NCI-H187 (cell line): ENCODE measurements around the gene ATG13.

ENCODE experiments used
- DNase-seq, 2 experiments: peaks; one replicate each; lab custom pipeline; 2025; lab: John Stamatoyannopoulos, UW

ATG13 gene

DNA sequence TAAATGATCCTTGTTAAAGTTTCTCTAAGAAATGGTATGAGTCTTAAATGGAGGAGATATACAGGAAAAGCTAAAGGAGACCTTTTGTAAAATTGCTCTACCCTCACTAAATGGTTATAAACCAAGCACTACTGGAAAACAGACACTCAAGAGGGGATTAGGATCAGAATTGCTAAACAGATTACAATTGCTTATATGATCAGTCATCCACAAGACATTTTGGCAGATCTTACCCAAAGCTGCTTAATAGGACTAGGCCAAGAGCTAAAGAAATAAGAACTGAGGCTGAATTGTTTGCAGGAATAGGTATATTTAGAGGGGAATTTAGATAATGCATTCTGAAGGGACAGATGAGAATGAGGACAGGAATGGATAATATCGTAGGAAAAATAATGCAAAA lies 9.8 kb upstream of the ATG13 start:
- DNase-seq, result no peak

DNA sequence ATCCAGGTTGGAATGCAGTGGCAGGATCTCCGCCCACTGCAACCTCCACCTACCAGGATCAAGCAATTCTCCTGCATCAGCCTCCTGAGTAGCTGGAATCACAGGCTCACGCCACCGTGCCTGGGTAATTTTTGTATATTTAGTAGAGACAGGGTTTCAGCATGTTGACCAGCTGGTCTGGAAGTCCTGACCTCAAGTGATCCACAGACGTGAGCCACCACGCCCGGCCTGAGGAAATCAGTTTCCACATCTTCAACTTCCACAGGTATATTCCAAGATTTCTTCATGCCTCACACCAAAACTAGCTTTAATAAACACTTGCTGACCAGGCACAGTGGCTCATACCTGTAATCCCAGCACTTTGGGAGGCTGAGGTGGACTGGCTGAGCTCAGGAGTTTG lies 8.0 kb upstream of the ATG13 start:
- DNase-seq, result no peak

DNA sequence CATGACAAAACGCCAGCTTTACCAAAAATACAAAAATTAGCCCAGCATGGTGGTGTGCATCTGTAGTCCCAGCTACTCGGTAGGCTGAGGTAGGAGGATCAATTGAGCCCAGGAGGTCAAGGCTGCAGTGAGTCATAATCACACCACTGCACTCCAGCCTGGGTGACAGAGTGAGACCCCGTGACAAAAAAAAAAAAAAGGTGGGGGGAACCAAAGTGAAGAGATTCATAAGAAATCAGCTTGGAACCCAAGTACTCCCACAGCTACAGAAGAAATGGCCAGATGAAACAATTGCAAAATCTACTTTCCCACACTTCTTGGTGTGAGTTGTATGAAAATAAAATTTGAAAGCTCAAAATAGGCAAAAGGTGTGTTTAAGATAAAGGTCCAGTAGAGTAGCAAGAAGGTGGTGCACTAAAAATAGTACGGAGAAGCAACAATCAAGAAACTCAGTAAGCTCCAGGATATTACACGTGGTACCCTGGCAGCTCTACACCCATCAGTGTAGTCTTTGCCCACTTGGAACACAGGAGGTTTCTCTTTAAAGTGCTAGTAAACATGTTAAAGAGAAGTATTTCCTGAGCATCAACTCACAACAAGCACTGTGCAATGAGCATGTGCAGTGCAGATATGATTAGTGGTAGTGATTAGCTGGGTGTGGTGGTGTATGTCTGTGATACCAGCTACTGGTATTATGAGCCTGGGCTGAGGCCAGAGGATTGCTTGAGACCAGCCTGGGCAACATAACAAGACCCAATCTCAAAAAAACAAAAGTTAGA lies 5.6 kb upstream of the ATG13 start:
- no peak for DNase-seq

DNA sequence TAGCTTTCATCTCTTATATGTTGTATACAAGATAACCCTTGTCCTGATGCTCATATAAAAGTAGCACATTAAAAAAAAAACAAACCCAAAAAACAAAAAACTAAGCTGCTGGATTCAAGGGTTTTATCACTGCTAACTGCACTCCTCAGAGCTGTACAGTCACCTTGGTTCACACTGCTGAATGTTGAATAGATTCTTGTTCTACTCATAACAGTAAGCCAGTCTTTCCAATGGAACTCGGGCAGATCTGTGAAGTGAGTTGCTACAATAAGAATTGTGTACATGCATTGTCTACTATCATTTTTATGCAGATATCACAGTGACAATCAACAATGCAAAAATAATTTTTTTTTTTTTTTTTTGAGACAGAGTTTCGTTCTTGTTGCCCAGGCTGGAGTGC lies 5.0 kb upstream of the ATG13 start:
- DNase-seq, result no peak

DNA sequence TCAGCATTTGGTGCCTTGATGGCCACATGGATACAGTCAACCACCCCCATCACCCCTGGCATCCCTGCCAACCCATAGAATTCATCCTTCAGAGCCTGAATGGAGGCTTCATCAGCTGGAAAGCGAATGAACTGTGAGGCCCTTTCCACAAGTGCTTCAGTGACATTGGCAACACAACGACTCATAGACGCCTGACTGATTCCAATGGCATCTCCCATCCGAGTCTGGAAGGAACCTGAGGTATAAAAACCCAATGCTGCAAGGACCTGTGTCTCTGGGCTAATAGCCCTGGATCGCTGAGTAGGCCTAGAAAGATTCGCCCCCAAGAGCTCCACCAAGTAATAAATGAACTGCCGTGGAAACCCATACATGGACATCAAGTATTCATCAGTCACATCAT lies 1.6 kb upstream of the ATG13 start:
- no peak for DNase-seq

DNA sequence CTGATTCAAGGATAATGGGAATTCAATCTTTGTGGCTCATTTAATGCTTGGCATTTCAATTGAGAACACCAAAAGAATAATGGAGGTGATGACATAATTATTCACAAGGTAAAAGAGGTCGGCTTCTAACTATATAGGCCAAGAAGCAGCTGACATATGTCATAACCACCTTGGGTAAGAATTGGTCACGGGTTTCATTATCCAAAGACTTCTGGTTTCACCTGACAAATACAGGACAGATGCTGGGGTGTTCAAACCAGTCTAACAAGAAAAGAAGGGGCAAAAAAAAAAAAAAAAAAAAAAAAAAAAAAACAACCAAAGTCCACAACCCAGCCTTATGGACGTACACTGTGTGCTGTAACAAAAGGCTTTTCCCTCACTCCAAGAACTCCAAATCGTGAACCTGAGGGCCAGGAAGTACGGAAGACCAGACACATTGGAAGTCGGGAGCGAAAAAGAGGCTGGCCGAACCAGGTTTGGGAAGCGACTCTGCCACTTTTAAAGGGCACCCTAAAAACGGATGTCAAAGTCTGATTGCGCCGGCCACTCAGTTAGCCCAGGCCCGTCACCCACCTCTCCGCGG lies 711 bp upstream of the ATG13 start:
- DNase-seq, result no peak

DNA sequence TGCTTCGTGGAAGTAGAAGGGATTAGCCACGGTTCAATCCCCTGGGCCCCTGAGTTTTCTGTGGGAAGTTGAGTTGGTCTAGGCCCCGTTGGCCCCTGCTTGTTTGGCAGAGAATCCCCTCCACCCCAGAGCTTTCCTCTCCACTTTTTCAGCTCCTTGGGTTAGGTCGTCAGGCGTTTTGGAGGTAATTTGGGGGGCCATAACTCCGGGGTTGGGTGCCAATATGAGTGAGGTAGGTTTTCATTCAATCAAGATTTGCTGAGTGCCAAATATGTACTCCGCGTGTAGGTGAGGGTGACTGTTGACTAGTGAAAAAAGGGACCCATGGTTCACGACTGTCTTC lies 590 bp downstream of the ATG13 start:
- no peak for DNase-seq

DNA sequence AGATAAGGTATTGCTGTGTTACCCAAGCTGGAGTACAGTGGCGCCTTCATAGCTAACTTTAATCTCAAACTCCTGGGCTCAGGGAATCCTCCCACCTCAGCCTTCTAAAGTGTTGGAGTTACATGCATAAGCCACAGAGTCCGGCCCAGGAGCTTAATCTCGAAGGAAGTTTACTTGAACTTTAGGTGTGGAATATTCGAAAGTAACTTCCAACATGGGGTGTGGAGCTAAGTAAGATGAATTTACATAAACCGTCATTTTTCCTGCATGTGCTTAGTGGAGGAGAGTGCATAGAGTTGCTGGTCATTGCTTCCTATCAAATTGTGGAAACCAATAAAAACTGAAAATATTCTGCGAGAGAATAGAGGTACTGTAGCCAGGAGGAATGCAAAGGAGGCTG lies 1.5 kb downstream of the ATG13 start:
- DNase-seq, result no peak

DNA sequence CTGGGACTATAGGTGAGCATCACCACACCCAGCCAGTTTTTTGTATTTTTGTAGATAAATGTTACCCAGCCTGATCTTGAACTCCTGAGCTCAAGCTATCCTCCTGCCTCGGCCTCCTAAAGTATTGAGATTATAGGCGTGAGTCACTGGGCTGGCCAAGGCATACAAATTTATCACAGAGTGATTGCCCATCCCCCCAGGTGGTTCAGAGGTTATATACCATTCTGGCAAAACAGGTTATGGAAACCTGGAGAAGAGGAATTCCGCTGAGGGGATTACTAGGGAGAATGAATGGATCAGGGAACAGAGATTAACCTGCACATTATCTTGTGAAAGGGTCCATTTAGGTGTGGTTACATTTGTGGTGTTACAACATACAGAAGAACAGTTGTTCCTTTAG lies 8.1 kb downstream of the ATG13 start:
- no peak for DNase-seq

DNA sequence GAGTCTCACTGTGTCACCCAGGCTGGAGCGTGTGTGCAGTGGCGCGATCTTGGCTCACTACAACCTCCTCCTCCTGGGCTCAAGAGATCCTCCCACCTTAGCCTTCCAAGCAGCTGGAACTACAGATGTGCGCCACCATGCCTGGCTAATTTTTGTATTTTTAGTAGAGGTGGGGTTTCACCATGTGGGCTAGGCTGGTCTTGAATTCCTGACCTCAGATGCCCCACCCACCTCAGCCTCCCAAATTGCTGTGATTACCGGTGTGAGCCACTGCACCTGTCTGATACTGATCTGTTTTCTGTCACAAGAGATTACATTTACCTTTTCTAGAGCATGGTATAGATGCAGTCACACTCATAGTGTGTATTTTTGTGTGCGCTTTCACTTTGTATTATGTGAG lies 11.6 kb downstream of the ATG13 start:
- DNase-seq, result no peak

DNA sequence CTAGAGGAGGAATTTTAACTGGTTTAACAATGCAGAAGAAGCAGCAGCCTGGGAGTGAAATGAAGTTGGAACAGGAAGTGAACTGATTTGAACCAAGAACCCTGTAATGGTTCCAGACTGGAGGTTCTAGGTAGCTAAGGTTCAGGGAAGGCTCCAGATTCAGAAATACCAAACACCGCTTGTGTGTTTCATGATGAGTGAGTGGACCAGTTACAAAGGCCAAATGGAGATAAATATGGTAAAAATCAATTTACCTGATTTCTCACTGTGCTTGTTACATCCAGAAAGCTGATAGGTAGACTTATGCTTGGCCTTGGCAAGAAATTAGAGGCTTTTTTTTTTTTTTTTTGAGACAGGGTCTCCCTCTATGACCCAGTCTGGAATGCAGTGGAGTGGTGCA lies 12.9 kb downstream of the ATG13 start:
- no peak for DNase-seq

DNA sequence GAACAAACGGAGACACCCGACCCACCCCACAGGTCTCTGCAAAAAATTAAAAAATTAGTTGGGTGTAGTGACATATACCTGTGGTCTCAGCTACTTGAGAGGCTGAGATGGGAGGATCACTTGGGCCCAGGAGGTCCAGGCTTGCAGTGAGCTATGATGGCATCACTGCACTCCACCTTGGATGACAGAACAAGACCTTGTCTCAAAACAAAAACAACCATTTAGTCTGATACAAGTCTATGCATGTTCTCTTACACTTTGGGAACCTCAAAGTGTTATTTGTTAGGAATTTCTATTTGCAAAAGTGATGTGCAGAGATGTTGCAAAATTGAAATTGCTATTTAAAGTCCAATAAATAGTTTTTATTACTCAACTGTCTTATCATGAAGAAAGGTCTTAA lies 14.3 kb downstream of the ATG13 start:
- no peak for DNase-seq

DNA sequence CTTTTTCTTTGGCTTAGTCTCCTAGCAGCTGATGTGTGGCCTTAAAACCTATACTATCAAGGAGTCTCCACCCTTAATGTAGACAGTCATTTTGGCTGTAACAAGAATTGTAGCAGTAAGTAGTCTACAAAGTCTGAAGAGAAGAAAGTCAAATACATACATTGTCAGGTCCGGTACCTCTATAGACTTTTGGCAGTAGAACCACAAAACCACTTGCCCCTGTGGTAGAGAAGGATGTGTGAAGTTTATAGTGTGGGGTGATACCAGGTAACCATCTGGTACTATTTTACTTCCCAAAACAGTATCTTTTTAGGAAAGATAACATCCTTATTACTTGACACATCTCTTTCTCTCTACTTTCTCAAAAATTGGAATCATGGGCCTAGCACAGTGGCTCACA lies 15.1 kb downstream of the ATG13 start:
- no peak for DNase-seq

DNA sequence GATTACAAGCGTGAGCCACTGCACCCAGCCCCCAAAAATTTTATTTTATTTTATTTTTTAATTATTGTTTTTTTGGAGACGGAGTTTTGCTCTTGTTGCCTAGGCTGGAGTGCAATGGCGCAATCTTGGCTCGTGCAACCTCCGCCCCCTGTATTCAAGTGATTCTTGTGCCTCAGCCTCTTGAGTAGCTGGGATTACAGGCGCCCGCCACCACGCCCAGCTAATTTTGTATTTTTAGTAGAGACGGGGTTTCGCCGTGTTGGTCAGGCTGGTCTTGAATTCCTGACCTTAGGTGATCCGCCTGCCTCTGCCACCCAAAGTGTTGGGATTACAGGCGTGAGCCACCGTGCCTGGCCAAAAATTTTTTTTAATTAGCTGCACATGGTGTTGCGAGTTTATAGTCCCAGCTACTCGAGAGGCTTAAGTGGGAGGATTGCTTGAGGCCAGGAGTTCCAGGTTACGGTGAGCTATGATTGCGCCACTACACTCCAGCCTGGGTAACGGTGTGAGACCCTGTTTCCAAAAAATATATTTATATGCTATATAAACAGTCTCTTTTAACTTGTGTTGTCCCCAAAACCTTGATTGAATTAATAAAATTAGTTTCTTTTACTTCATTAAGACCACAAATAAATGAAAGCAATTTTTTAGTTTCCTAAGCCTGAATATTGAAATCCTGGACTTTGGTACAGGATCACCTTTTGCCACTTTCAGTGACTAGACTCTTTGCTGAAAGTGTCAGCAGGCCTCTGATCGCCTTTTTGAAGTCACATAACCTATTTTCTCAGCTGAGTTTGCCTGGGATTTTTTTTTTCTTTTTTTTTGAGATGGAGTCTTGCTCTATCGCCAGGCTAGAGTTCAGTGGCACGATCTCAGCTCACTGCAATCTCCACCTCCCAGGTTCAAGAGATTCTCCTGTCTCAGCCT lies 16.2 kb downstream of the ATG13 start:
- DNase-seq, result no peak

DNA sequence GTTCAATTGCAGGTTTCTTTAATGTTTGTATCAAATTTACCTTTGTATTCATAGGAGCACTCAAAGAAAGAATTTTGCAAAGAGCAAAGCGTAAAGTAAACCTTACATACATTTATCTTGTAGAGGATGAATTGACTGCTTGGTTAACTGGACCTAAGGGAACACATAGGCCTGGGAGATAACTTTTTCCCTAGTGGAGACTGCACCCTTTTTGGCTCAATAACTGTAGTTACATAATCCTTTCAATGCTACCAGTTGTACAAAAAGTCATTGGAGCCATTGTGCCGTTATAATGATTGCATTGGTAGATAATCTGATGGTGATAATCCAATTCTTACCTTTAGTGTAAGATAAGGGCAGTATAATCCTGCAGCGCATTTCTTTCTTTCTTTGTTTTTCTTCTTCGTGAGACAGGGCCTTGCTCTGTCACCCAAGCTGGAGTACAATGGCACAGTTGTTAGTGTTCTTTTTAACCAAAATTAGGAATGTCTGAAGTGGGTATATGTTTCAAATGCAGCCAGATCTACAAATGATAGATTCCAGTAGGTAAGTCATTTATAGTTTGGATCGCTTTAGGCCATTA lies 18.3 kb downstream of the ATG13 start:
- DNase-seq, result no peak

DNA sequence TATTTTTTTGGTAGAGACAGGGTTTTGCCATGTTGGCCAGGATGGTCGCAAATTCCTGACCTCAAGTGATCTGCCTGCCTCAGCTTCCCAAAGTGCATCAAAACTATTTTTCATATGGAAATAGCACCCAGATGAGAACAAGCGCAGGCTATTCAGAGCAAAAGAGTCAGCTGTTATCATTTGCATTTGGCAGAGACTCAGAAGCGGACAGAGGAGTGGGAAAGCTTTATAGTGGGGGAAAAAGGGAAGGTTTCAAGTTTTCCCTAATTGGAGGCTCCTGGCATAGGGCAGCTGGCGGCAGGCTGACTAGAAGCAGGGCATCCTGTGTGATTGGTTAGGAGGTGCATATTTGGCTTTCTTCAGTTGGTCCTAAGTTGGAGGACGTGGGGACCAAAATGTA lies 20.2 kb downstream of the ATG13 start:
- no peak for DNase-seq

DNA sequence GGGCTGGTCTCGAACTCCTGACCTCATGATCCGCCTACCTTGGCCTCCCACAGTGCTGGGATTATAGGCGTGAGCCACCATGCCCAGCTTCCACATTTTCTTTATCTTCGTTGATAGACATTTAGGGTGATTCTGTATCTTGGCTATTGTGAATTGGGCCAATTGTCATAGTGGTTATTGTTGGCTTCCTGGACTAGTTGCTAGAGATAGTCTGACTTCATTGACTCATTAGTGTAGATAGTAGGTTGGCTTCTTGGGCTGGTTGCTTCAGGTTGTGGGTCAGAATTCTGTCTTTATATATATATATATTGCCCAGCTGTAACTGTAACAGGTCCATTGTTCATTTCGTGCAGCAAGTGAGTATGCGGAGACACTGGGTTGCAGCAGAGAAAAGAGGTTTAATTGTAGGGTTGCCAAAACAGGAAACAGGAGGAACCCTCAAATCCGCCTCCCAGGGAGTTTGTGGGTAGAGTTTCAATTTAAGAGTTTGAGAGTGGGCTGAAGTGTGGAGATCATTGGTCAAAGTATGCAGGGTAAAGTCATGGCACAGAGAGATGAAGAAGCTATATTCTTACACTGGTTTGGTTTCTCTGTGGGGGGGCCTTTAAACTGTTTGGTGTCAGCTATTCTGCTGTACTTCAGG lies 22.0 kb downstream of the ATG13 start:
- no peak for DNase-seq

DNA sequence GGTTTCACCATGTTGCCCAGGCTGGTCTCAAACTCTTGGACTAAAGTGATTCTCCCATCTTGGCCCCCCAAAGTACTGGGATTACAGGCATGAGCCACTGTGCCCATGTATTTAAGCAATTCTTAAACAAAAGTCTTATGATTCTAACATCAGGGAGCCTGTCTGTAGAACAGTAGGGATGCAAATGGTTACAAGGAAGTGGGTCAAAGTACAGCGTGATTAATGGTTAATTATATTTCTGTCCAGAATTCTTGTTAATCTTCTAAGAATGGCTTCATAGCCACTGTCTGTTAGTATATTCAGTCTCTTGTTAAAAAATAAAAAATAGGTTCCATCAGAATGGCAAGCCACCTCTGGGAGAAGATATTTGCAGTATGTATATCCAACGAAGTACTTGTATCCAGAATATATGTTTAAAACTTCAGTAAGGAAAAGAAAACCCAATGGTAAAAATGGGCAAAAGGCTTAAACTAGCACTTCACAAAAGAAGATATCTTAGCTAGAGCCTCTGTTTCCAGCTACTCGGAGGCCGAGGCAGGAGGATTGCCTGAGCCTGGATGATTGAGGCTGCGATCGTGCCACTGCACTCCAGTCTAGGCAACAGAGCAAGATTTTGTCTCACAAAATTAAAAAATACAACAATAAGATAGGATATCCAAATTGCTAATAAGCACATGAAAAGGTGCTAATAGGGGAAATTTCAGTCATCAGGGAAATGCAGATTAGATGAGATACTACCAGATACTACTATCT lies 22.9 kb downstream of the ATG13 start:
- DNase-seq, result no peak

DNA sequence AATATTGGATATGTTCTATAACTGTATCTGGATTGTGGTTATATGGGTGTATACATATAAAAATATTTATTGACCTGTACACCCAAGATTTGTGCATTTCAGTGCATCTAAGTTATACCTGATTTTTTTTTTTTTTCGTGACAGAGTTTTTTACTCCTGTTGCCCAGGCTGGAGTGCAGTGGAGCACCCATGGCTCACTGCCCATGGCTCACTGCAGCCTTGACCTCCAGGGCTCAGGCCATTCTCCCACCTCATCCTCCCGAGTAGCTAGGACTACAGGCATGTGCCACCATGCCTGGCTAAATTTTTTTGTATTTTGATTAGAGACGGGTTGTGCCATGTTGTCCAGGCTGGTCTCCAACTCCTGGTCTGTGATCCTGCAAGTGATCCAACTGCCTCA lies 24.3 kb downstream of the ATG13 start:
- DNase-seq, result no peak

DNA sequence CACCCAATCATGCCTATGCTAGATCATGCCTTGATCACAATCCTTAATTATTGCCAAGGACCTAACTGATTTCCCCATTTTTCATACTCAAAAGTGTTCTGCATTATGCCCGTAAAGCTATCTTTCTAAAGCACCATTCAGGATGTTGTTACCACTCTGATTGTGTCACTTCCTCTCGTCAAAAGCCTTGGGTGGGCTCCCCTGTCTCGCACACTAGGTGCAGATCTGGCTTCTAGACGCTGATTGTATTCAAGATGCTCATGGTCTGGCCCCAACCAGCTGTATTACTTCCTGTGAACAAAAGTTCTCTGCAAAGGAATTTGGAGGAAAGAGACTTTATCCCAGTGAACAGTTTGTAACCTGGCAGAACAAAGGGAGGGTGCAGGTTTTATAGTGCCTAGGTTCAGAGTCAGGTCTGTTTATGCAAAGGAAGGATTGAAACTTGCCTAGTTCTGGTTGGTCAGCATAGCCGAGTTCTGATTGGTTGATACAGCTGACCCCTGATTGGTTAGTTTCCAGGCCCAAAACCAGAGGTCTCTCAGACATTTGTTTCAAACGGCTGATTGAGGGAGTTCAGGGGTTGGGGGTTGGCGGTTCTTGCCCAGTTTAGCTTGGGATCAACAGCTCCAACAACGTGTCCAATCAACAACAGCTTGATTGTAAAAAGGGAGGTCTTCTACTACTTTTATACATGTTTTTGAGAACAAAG lies 25.4 kb downstream of the ATG13 start:
- DNase-seq, result no peak

DNA sequence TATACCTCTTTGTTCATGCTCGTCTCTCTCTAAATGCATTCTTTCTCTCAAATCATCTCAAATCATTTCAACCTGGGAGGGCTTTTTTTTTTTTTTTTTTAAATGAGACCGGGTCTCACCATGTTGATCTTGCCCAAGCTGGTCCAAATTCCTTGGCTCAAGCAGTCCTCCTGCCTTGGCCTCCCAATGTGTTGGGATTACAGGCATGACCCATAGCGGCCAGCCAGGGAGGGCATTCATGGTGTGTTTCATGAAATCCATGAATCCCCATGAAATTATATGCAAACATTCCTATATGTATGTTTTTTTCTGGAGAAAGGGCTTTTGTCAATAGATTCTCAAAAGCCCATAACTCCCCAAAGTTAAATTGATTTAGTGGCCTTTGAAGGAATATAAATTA lies 26.2 kb downstream of the ATG13 start:
- DNase-seq, result no peak
